ENCODE measurements around the gene GPR25.

Gene GPR25

GRCh38 chr1:200856716-200857357, 15.9 kb upstream of the GPR25 start:
- Histone ChIP-seq H3K36me3 (ENCODE audit: control insufficient read depth, insufficient read depth, low read length) (peaks cover 3% of the 10 kb centered on the region; the same call in 1 of the 2 replicates), H3K27me3 (replicated peaks; ENCODE audit: control insufficient read depth, insufficient read depth, low read length) (no peaks in the 10 kb centered on the region), H3K4me3 (replicated peaks; ENCODE audit: low read depth, low read length) (no peak overlapping the region)
- no peak for DNase-seq (ENCODE audit: extremely low read depth, insufficient read length)
- TF ChIP-seq CTCF (IDR thresholded peaks at IDR 0.05; ENCODE audit: insufficient read depth, low read length, poor library complexity, severe bottlenecking): no peak

GRCh38 chr1:200857804-200858203, 15.0 kb upstream of the GPR25 start:
- Histone ChIP-seq H3K27me3 (replicated peaks; ENCODE audit: control insufficient read depth, insufficient read depth, low read length) (no peaks in the 10 kb centered on the region), H3K36me3 (ENCODE audit: control insufficient read depth, insufficient read depth, low read length) (peaks cover 3% of the 10 kb centered on the region; the same call in 1 of the 2 replicates), H3K4me3 (replicated peaks; ENCODE audit: low read depth, low read length) (no peak overlapping the region)
- TF ChIP-seq CTCF (IDR thresholded peaks at IDR 0.05; ENCODE audit: insufficient read depth, low read length, poor library complexity, severe bottlenecking): no peak
- no peak for DNase-seq (ENCODE audit: extremely low read depth, insufficient read length)

- no peaks in the 10 kb centered on the region for H3K36me3 ChIP-seq (ENCODE audit: control insufficient read depth, insufficient read depth, low read length)
- no peak for TF ChIP-seq CTCF (IDR thresholded peaks at IDR 0.05; ENCODE audit: insufficient read depth, low read length, poor library complexity, severe bottlenecking)
- H3K27me3 ChIP-seq (replicated peaks; ENCODE audit: control insufficient read depth, insufficient read depth, low read length): no peaks in the 10 kb centered on the region
- H3K4me3 ChIP-seq (replicated peaks; ENCODE audit: low read depth, low read length): no peak overlapping the region
- peak; percentile 47 for DNase-seq (ENCODE audit: extremely low read depth, insufficient read length)
These were observed 10.7 kb upstream of the GPR25 start for GRCh38 chr1:200861937-200862647.

GRCh38 chr1:200862713-200863415, 9.9 kb upstream of the GPR25 start:
- H3K4me3 ChIP-seq (replicated peaks; ENCODE audit: low read depth, low read length): no peak overlapping the region
- peak; percentile 37 for DNase-seq (ENCODE audit: extremely low read depth, insufficient read length)
- no peak for TF ChIP-seq CTCF (IDR thresholded peaks at IDR 0.05; ENCODE audit: insufficient read depth, low read length, poor library complexity, severe bottlenecking)

GRCh38 chr1:200866116-200866515, 6.7 kb upstream of the GPR25 start:
- Histone ChIP-seq H3K4me3 (replicated peaks; ENCODE audit: low read depth, low read length) (no peak overlapping the region), H3K36me3 (ENCODE audit: control insufficient read depth, insufficient read depth, low read length) (no peaks in the 10 kb centered on the region)

More at GRCh38 chr1:200862713-200863415, 9.9 kb upstream of the GPR25 start:
- H3K36me3 ChIP-seq (ENCODE audit: control insufficient read depth, insufficient read depth, low read length): no peaks in the 10 kb centered on the region
- H3K27me3 ChIP-seq (replicated peaks; ENCODE audit: control insufficient read depth, insufficient read depth, low read length): no peaks in the 10 kb centered on the region

More at GRCh38 chr1:200866116-200866515, 6.7 kb upstream of the GPR25 start:
- no peaks in the 10 kb centered on the region for H3K27me3 ChIP-seq (replicated peaks; ENCODE audit: control insufficient read depth, insufficient read depth, low read length)
- no peak for DNase-seq (ENCODE audit: extremely low read depth, insufficient read length)
- TF ChIP-seq CTCF (IDR thresholded peaks at IDR 0.05; ENCODE audit: insufficient read depth, low read length, poor library complexity, severe bottlenecking): no peak
